WTC11 (cell line): ENCODE measurements around the gene SLC7A6. TPM values are rescaled to one million over a fixed set of nuclear protein-coding genes. Genes with fewer than 3 reads are reported as not detected.

Experiments used
- ATAC-seq: fragments of 200-7000 bp; cut with Tn5 transposase; 2 replicates; pipeline ENCODE4 v1.10.0; 2021; ENCODE audit warnings: mild to moderate bottlenecking, moderate library complexity
- CTCF ChIA-PET: fragments of 300-600 bp; sonication (Branson Sonifier 250); formaldehyde crosslinking; loops from one replicate; lab custom pipeline; 2021; ENCODE audit warnings: antibody characterized with exemption; lab: Charles Lee
- POLR2A ChIA-PET: fragments of 350-600 bp; sonication (Branson Sonifier 250); formaldehyde crosslinking; loops from one replicate; lab custom pipeline; 2021; ENCODE audit warnings: antibody characterized with exemption; lab: Charles Lee
- DNase-seq: peaks from one replicate; pipeline ENCODE4 v3.0.0; 2021; ENCODE audit warnings: low spot score
- H3K27ac Mint-ChIP-seq: 2 replicates; pipeline ENCODE4 v1.8.0; 2021; ENCODE audit warnings: mixed read lengths
- H3K27me3 Mint-ChIP-seq: 2 replicates; pipeline ENCODE4 v1.8.0; 2021; ENCODE audit warnings: low read depth, mild to moderate bottlenecking, moderate library complexity, mixed read lengths
- H3K36me3 Mint-ChIP-seq: 2 replicates; pipeline ENCODE4 v1.8.0; 2021; ENCODE audit warnings: mixed read lengths
- H3K4me1 Mint-ChIP-seq: 2 replicates; pipeline ENCODE4 v1.8.0; 2022; ENCODE audit warnings: mixed read lengths
- H3K4me3 Mint-ChIP-seq: 2 replicates; pipeline ENCODE4 v1.8.0; 2021; ENCODE audit warnings: mild to moderate bottlenecking, moderate library complexity, mixed read lengths
- H3K9me3 Mint-ChIP-seq: 2 replicates; pipeline ENCODE4 v1.8.0; 2021; ENCODE audit warnings: mixed read lengths
- CREB1 ChIP-seq: sonication (generic); formaldehyde crosslinking; IDR thresholded peaks from 2 replicates; pipeline ENCODE4 v1.8.0; 2023; ENCODE audit warnings: mild to moderate bottlenecking, missing genetic modification reagents
- EMX1 ChIP-seq: fragments of 250-450 bp; sonication (Bioruptor Pico); IDR thresholded peaks from 2 replicates; pipeline ENCODE4 v1.8.0; 2021; ENCODE audit warnings: mild to moderate bottlenecking
- FOXJ3 ChIP-seq: sonication (generic); formaldehyde crosslinking; IDR thresholded peaks from 2 replicates; pipeline ENCODE4 v1.9.0; 2021; ENCODE audit warnings: missing genetic modification reagents, mild to moderate bottlenecking, borderline replicate concordance
- GABPB1 ChIP-seq: sonication (generic); formaldehyde crosslinking; IDR thresholded peaks from 2 replicates; pipeline ENCODE4 v1.8.1; 2023; ENCODE audit warnings: mild to moderate bottlenecking, missing genetic modification reagents
- JUN ChIP-seq: sonication (generic); formaldehyde crosslinking; IDR thresholded peaks from 2 replicates; pipeline ENCODE4 v1.8.0; 2023; ENCODE audit warnings: mild to moderate bottlenecking, missing genetic modification reagents
- KAT7 ChIP-seq: sonication (generic); formaldehyde crosslinking; IDR thresholded peaks from 2 replicates; pipeline ENCODE4 v1.8.1; 2023; ENCODE audit warnings: missing genetic modification reagents, mild to moderate bottlenecking, borderline replicate concordance
- MYBL2 ChIP-seq: sonication (generic); formaldehyde crosslinking; IDR thresholded peaks from 2 replicates; pipeline ENCODE4 v1.8.1; 2023; ENCODE audit warnings: mild to moderate bottlenecking, moderate library complexity, missing genetic modification reagents
- NR1H2 ChIP-seq: sonication (generic); formaldehyde crosslinking; IDR thresholded peaks from 2 replicates; pipeline ENCODE4 v1.9.0; 2021; ENCODE audit warnings: mild to moderate bottlenecking, moderate library complexity, missing genetic modification reagents
- NR2C2 ChIP-seq: sonication (generic); formaldehyde crosslinking; IDR thresholded peaks from 2 replicates; pipeline ENCODE4 v1.8.0; 2022; ENCODE audit warnings: mild to moderate bottlenecking, missing genetic modification reagents
- SP1 ChIP-seq: sonication (generic); formaldehyde crosslinking; conservative IDR thresholded peaks from 2 replicates; pipeline ENCODE4 v1.8.1; 2022; ENCODE audit warnings: missing genetic modification reagents
- TEAD1 ChIP-seq: sonication (generic); formaldehyde crosslinking; IDR thresholded peaks from 2 replicates; pipeline ENCODE4 v1.8.0; 2022; ENCODE audit warnings: mild to moderate bottlenecking, missing genetic modification reagents
- ZNF416 ChIP-seq: fragments of 250-450 bp; sonication (Bioruptor Pico); IDR thresholded peaks from 2 replicates; pipeline ENCODE4 v1.9.0; 2021; ENCODE audit warnings: mild to moderate bottlenecking, inconsistent platforms
- total RNA-seq: library from RNA; stranded (reverse); gene quantifications from 3 replicates; pipeline ENCODE4 v1.2.3, GENCODE V29; 2021
- TF ChIP-seq, protein P1 (sequence below): sonication (generic); formaldehyde crosslinking; IDR thresholded peaks from 2 replicates; pipeline ENCODE4 v1.8.1; 2023; ENCODE audit warnings: mild to moderate bottlenecking, missing genetic modification reagents
- TF ChIP-seq, protein P2 (sequence below): sonication (generic); formaldehyde crosslinking; IDR thresholded peaks from 2 replicates; pipeline ENCODE4 v1.8.0; 2022; ENCODE audit warnings: missing genetic modification reagents
- TF ChIP-seq, protein P3 (sequence below): fragments of 250-450 bp; sonication (Bioruptor Pico); IDR thresholded peaks from 2 replicates; pipeline ENCODE4 v1.9.0; 2021; ENCODE audit warnings: moderate library complexity, mild to moderate bottlenecking, inconsistent platforms, borderline replicate concordance
- TF ChIP-seq, protein P4 (sequence below): fragments of 250-450 bp; sonication (Bioruptor Pico); conservative IDR thresholded peaks from 2 replicates; pipeline ENCODE4 v1.9.0; 2021; ENCODE audit warnings: mild to moderate bottlenecking
- TF ChIP-seq, protein P5 (sequence below): sonication (generic); formaldehyde crosslinking; IDR thresholded peaks from 2 replicates; pipeline ENCODE4 v1.8.0; 2023; ENCODE audit warnings: mild to moderate bottlenecking, missing genetic modification reagents
- TF ChIP-seq, protein P6 (sequence below): sonication (generic); formaldehyde crosslinking; IDR thresholded peaks from 2 replicates; pipeline ENCODE4 v1.8.0; 2023; ENCODE audit warnings: missing genetic modification reagents
- TF ChIP-seq, protein P7 (sequence below): fragments of 250-450 bp; sonication (Bioruptor Pico); IDR thresholded peaks from 2 replicates; pipeline ENCODE4 v2.1.2; 2022; ENCODE audit warnings: mild to moderate bottlenecking, moderate library complexity

The SLC7A6 gene
- total RNA-seq, 1 experiment from 2014 or later = 27.4 TPM

DNA sequence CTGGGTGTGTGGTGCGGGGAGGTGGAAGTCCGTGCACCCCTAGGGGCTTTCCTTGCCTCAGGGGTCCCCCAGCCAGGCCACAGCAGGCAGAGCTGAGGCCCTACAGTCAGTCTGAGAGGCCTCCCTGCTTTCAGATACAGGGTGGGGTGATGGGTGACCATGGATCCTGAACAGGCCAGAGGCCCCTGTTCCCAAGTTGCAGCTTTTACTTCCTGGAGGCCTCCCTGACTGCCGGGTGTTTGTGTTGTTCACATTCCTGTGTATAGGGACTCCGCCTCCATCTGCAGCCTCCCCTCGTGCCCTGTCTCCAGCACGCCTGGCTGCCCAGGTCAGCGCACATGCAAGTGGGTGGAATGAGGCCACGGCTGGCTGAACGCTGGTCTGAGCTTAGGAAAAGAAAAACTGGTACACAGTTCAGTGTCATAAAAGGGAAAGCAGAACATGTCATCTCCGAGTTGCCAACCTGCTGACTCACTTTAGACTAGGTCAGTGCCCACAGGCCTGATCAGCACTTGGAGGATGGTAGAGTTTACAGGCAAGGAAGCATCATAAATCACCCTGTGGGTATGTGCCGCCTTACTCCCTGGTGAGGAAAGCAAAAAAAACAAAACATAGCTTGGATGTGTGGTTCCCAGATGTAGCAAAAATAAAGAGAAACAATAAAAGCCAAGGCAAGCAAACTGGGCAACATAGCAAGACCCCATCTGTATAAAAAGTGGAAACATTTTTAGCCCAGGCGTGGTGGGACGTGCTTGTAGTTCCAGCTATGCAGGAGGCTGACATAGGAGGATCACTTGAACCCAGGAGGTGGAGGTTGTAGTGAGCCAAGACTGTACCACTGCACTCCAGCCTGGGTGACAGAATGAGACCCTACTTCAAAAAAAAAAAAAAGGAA is 6.2 kb upstream of the SLC7A6 start:
- H3K36me3 Mint-ChIP-seq = no peaks in the 10 kb centered on the region
- ChIA-PET POLR2A (no interaction called here), CTCF (interaction anchor here (1.1 to 1.3 kb wide), 2 partner anchors 13 to 70 kb away, joined by 4 read pairs; partner anchors contain the start of gene PLA2G15)
- ATAC-seq (no peak), DNase-seq (no peak)
- no peak overlapping the region for H3K27ac Mint-ChIP-seq
- H3K9me3 Mint-ChIP-seq = no peaks in the 10 kb centered on the region
- peaks cover 4% of the 10 kb centered on the region for H3K27me3 Mint-ChIP-seq
- TF ChIP-seq, protein P1, sequence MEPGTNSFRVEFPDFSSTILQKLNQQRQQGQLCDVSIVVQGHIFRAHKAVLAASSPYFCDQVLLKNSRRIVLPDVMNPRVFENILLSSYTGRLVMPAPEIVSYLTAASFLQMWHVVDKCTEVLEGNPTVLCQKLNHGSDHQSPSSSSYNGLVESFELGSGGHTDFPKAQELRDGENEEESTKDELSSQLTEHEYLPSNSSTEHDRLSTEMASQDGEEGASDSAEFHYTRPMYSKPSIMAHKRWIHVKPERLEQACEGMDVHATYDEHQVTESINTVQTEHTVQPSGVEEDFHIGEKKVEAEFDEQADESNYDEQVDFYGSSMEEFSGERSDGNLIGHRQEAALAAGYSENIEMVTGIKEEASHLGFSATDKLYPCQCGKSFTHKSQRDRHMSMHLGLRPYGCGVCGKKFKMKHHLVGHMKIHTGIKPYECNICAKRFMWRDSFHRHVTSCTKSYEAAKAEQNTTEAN (CRISPR knock-in tag) = no peak
- TF ChIP-seq GABPB1 (peak; percentile 78), MYBL2 (CRISPR knock-in tag) (no peak)
- no peaks in the 10 kb centered on the region; the same call in 1 of the 2 replicates for H3K4me1 Mint-ChIP-seq
- H3K4me3 Mint-ChIP-seq = no peak overlapping the region

DNA sequence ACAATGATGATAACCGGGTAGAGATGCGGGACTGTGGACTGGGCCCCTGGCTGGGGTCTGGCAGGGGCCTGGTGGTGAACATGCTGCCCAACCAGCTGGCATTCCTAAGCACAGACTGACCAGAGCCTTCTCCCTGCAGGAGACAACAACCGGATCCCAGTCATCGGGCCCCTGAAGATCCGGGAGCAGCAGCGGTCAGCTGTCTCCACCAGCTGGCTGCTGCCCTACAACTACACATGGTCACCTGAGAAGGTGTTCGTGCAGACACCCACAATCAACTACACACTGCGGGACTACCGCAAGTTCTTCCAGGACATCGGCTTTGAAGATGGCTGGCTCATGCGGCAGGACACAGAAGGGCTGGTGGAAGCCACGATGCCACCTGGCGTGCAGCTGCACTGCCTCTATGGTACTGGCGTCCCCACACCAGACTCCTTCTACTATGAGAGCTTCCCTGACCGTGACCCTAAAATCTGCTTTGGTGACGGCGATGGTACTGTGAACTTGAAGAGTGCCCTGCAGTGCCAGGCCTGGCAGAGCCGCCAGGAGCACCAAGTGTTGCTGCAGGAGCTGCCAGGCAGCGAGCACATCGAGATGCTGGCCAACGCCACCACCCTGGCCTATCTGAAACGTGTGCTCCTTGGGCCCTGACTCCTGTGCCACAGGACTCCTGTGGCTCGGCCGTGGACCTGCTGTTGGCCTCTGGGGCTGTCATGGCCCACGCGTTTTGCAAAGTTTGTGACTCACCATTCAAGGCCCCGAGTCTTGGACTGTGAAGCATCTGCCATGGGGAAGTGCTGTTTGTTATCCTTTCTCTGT is 5.1 kb upstream of the SLC7A6 start:
- POLR2A ChIA-PET = interaction anchor here (0.6 kb wide), 1 partner anchor 1238 kb away, joined by 3 read pairs; no protein-coding TSS in a partner anchor
- Mint-ChIP-seq H3K27me3 (peaks cover 9% of the 10 kb centered on the region), H3K36me3 (no peaks in the 10 kb centered on the region), H3K27ac (no peak overlapping the region), H3K4me1 (peaks cover 3% of the 10 kb centered on the region; the same call in 1 of the 2 replicates), H3K4me3 (no peak overlapping the region), H3K9me3 (no peaks in the 10 kb centered on the region)
- no peak for ATAC-seq
- CTCF ChIA-PET = interaction anchor here (0.6 kb wide), 1 partner anchor 114 kb away, joined by 4 read pairs; no protein-coding TSS in a partner anchor
- DNase-seq = no peak
- TF ChIP-seq, protein P2, sequence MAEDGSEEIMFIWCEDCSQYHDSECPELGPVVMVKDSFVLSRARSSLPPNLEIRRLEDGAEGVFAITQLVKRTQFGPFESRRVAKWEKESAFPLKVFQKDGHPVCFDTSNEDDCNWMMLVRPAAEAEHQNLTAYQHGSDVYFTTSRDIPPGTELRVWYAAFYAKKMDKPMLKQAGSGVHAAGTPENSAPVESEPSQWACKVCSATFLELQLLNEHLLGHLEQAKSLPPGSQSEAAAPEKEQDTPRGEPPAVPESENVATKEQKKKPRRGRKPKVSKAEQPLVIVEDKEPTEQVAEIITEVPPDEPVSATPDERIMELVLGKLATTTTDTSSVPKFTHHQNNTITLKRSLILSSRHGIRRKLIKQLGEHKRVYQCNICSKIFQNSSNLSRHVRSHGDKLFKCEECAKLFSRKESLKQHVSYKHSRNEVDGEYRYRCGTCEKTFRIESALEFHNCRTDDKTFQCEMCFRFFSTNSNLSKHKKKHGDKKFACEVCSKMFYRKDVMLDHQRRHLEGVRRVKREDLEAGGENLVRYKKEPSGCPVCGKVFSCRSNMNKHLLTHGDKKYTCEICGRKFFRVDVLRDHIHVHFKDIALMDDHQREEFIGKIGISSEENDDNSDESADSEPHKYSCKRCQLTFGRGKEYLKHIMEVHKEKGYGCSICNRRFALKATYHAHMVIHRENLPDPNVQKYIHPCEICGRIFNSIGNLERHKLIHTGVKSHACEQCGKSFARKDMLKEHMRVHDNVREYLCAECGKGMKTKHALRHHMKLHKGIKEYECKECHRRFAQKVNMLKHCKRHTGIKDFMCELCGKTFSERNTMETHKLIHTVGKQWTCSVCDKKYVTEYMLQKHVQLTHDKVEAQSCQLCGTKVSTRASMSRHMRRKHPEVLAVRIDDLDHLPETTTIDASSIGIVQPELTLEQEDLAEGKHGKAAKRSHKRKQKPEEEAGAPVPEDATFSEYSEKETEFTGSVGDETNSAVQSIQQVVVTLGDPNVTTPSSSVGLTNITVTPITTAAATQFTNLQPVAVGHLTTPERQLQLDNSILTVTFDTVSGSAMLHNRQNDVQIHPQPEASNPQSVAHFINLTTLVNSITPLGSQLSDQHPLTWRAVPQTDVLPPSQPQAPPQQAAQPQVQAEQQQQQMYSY (CRISPR knock-in tag) = no peak
- no peak for TF ChIP-seq EMX1 (CRISPR knock-in tag)
- TF ChIP-seq NR1H2 (CRISPR knock-in tag) = no peak
- TF ChIP-seq, protein P3, sequence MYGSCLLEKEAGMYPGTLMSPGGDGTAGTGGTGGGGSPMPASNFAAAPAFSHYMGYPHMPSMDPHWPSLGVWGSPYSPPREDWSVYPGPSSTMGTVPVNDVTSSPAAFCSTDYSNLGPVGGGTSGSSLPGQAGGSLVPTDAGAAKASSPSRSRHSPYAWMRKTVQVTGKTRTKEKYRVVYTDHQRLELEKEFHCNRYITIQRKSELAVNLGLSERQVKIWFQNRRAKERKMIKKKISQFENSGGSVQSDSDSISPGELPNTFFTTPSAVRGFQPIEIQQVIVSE = no peak
- no peak for TF ChIP-seq GABPB1
- no peak for TF ChIP-seq SP1
- TF ChIP-seq, protein P4, sequence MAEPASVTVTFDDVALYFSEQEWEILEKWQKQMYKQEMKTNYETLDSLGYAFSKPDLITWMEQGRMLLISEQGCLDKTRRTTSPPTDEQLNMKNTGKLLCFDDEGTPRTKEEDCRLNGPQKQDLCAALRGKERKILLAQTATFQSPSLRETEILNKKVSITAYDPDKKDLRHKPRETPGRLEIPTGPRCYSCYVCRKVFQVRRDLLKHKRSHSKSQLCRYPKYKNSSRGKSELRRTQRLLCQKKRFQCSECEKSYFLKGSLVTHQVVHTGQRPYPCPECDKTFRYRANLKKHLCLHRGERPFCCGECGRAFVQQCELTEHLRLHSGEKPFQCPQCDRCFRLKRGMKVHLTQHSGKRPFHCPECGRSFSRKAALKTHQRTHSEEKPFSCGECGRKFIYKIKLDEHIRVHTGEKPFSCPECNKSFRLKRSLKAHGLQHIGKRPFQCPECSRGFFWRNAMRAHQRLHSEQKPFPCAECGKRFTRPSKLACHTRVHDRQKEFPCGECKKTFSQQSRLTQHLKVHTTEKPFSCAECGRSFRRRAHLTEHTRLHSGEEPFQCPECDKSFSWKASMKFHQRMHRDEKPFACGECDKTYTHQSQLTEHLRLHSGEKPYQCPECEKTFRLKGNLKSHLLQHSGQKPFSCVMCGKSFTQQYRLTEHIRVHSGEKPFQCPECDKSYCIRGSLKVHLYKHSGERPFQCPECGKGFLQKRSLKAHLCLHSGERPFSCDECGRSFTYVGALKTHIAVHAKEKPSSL (CRISPR knock-in tag) = no peak
- TF ChIP-seq, protein P5, sequence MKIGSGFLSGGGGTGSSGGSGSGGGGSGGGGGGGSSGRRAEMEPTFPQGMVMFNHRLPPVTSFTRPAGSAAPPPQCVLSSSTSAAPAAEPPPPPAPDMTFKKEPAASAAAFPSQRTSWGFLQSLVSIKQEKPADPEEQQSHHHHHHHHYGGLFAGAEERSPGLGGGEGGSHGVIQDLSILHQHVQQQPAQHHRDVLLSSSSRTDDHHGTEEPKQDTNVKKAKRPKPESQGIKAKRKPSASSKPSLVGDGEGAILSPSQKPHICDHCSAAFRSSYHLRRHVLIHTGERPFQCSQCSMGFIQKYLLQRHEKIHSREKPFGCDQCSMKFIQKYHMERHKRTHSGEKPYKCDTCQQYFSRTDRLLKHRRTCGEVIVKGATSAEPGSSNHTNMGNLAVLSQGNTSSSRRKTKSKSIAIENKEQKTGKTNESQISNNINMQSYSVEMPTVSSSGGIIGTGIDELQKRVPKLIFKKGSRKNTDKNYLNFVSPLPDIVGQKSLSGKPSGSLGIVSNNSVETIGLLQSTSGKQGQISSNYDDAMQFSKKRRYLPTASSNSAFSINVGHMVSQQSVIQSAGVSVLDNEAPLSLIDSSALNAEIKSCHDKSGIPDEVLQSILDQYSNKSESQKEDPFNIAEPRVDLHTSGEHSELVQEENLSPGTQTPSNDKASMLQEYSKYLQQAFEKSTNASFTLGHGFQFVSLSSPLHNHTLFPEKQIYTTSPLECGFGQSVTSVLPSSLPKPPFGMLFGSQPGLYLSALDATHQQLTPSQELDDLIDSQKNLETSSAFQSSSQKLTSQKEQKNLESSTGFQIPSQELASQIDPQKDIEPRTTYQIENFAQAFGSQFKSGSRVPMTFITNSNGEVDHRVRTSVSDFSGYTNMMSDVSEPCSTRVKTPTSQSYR = no peak
- no peak for TF ChIP-seq CREB1 (CRISPR knock-in tag)
- no peak for TF ChIP-seq JUN (CRISPR knock-in tag)
- TF ChIP-seq, protein P6, sequence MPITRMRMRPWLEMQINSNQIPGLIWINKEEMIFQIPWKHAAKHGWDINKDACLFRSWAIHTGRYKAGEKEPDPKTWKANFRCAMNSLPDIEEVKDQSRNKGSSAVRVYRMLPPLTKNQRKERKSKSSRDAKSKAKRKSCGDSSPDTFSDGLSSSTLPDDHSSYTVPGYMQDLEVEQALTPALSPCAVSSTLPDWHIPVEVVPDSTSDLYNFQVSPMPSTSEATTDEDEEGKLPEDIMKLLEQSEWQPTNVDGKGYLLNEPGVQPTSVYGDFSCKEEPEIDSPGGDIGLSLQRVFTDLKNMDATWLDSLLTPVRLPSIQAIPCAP (CRISPR knock-in tag) = no peak
- TF ChIP-seq, protein P7, sequence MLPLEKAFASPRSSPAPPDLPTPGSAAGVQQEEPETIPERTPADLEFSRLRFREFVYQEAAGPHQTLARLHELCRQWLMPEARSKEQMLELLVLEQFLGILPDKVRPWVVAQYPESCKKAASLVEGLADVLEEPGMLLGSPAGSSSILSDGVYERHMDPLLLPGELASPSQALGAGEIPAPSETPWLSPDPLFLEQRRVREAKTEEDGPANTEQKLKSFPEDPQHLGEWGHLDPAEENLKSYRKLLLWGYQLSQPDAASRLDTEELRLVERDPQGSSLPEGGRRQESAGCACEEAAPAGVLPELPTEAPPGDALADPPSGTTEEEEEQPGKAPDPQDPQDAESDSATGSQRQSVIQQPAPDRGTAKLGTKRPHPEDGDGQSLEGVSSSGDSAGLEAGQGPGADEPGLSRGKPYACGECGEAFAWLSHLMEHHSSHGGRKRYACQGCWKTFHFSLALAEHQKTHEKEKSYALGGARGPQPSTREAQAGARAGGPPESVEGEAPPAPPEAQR = no peak
- TF ChIP-seq KAT7 (CRISPR knock-in tag) = no peak
- TF ChIP-seq FOXJ3 = no peak
- TF ChIP-seq NR2C2 (CRISPR knock-in tag) = no peak
- no peak for TF ChIP-seq ZNF416 (CRISPR knock-in tag)
- no peak for TF ChIP-seq TEAD1 (CRISPR knock-in tag)
